Measurements from ENCODE around the gene IL6. TPM values are rescaled to one million over a fixed set of nuclear protein-coding genes. Genes with fewer than 3 reads are reported as not detected.

Gene IL6
- total and polyA plus RNA-seq, 7 donors: 2.1 to 43.3 (median 9.7) TPM; not detected in 1

DNA sequence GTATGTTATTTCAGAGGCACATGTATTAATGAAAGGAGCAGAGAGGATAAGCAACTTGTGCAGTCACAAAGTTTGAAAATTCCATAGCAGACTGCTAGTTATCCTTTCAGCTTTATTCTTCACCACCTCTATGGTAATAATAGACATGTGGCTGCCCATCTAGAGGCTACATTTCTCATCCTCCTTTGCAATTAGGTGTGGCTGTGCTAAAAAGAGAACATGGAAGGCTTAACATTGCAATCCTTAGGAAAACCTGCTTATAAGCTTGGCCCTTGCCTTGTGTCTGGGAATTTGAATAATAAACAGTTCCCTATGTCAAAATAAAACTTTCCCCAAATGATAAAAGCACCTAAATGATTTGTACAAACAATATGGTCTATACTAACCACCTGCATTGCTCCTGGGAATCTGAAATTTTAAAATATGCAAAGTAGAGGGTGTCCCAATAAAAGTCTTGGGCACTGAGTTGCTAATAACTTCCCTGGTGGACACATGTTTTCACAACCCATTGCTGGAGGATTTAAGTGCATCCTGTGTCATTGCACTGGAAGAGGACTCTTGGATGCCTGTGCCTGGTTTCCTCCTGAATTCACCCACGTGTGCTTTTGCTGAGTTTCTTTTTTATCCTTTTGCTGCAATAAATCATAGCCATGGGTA is 30.5 kb downstream of the IL6 start:
- WGBS, 2 donors: 18 to 26% methylated on average over 1 of the region's 1 CpG
- no peak overlapping the region for H3K27ac ChIP-seq
- no peaks in the 10 kb centered on the region for H3K4me1 ChIP-seq
- H3K9me3 ChIP-seq: peaks cover 0 to 4% (median 0%) of the 10 kb centered on the region in 4 donors
- H3K27me3 ChIP-seq: no peaks in the 10 kb centered on the region
- DNase-seq: no peak
- TF ChIP-seq, protein P1, sequence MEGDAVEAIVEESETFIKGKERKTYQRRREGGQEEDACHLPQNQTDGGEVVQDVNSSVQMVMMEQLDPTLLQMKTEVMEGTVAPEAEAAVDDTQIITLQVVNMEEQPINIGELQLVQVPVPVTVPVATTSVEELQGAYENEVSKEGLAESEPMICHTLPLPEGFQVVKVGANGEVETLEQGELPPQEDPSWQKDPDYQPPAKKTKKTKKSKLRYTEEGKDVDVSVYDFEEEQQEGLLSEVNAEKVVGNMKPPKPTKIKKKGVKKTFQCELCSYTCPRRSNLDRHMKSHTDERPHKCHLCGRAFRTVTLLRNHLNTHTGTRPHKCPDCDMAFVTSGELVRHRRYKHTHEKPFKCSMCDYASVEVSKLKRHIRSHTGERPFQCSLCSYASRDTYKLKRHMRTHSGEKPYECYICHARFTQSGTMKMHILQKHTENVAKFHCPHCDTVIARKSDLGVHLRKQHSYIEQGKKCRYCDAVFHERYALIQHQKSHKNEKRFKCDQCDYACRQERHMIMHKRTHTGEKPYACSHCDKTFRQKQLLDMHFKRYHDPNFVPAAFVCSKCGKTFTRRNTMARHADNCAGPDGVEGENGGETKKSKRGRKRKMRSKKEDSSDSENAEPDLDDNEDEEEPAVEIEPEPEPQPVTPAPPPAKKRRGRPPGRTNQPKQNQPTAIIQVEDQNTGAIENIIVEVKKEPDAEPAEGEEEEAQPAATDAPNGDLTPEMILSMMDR (IDR thresholded peaks at IDR 0.05): no peak
- no peak for TF ChIP-seq EP300 (IDR thresholded peaks at IDR 0.05)
- intact Hi-C loops (cut with DNase I): no loop called here
- H3K4me3 ChIP-seq: no peak overlapping the region
- no peaks in the 10 kb centered on the region for H3K36me3 ChIP-seq

DNA sequence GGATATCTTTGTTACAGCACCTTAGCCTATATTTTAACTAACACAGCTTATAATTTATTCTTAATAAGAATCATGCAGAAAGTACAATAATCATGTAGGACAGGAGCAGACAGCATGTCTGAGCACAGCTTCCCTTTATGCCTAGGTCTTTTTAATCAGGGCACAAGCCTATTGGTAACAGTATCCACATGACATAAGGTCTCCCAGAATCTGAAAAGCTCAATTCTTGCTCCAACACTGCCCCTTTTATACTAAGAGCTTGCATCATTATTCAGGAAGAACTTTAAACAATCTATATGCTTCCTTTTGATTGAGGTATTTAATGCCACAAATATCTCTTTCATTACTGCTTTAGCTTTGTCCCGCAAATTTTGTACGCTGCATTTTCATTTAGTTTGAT is 31.6 kb downstream of the IL6 start:
- no peak for DNase-seq
- WGBS, 2 donors: 96 to 97% methylated on average over 2 of the region's 2 CpGs
- Histone ChIP-seq H3K4me1 (no peaks in the 10 kb centered on the region), H3K27me3 (no peaks in the 10 kb centered on the region), H3K27ac (no peak overlapping the region), H3K9me3 (peaks cover 0 to 4% (median 0%) of the 10 kb centered on the region in 4 donors), H3K36me3 (no peaks in the 10 kb centered on the region), H3K4me3 (no peak overlapping the region)
- intact Hi-C loops (cut with DNase I): no loop called here
- no peak for TF ChIP-seq EP300 (IDR thresholded peaks at IDR 0.05)
- no peak for TF ChIP-seq POLR2AphosphoS5 (IDR thresholded peaks at IDR 0.05)
- TF ChIP-seq, protein P1 (IDR thresholded peaks at IDR 0.05): no peak
- no peak for TF ChIP-seq POLR2A (IDR thresholded peaks at IDR 0.05)

DNA sequence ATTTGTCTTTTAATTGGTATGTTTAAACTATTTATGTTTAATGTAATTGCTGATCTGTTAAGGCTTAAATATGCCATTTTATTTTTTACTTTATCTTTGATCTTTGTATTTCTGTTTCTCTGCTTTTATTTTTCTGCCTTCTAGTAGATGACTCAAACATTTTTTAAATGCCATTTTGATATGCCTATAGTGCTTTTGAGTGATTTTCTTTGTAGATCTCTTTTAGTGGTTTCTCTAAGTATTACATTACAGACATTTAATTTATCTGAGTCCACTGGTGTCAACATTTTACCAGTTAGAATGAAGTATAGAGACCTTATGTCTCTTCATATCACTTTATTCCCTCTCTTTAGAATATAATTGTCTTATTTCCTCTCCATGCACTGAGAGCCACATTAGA is 32.7 kb downstream of the IL6 start:
- Histone ChIP-seq H3K4me3 (no peak overlapping the region), H3K4me1 (no peaks in the 10 kb centered on the region), H3K36me3 (no peaks in the 10 kb centered on the region), H3K9me3 (peaks cover 0 to 4% (median 0%) of the 10 kb centered on the region in 4 donors), H3K27me3 (no peaks in the 10 kb centered on the region), H3K27ac (no peak overlapping the region)
- intact Hi-C loops (cut with DNase I): no loop called here
- no peak for DNase-seq
- TF ChIP-seq, protein P1 (IDR thresholded peaks at IDR 0.05): no peak
- no peak for TF ChIP-seq POLR2A (IDR thresholded peaks at IDR 0.05)
- no peak for TF ChIP-seq EP300 (IDR thresholded peaks at IDR 0.05)
- TF ChIP-seq POLR2AphosphoS5 (IDR thresholded peaks at IDR 0.05): no peak

DNA sequence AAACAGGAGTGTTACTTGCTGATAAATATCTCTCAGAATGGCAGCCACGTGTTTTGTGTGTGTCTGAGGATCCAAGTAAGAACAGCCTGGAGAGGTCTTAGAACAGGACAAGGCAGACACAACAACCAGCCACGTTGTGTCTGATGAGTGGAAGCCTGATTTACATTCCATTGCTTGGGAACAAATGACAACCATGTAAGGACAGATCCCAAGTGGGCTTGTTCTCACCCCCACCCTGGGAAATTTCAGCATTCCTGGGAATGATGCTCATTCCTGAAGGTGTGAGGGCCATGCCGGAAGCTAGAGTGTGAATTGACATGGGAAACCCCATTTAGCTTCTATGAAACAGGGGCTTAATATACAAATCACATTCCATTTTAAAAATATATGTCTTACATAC is 35.9 kb downstream of the IL6 start:
- Histone ChIP-seq H3K27me3 (no peaks in the 10 kb centered on the region), H3K36me3 (no peaks in the 10 kb centered on the region), H3K4me1 (no peaks in the 10 kb centered on the region), H3K4me3 (no peak overlapping the region), H3K9me3 (peaks cover 0 to 4% (median 0%) of the 10 kb centered on the region in 4 donors), H3K27ac (no peak overlapping the region)
- 62 to 74% methylated on average over 3 of the region's 3 CpGs for WGBS, 2 donors
- intact Hi-C loops (cut with DNase I): no loop called here
- no peak for DNase-seq
- no peak for TF ChIP-seq EP300 (IDR thresholded peaks at IDR 0.05)
- TF ChIP-seq POLR2AphosphoS5 (IDR thresholded peaks at IDR 0.05): no peak
- TF ChIP-seq POLR2A (IDR thresholded peaks at IDR 0.05): no peak
- TF ChIP-seq, protein P1 (IDR thresholded peaks at IDR 0.05): no peak

DNA sequence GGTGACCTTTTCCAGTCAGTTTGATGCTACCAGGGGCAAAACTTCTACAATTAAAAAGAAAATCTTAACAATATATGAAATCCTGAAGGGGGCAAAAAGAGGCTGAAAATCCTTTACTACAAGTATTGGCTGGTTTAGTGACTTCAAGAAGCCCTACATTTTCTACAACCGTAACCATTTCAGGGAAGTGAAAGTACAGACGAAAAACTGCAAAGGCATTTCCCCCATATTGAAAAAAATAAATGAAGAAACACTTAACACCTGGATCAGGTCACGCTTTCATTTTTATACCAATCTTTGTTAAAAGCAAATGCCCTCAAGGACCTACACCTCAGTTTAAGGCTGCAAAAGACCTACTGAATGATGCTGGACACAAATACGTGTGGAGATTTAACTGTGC is 38.6 kb downstream of the IL6 start:
- H3K27me3 ChIP-seq: no peaks in the 10 kb centered on the region
- H3K27ac ChIP-seq: no peak overlapping the region
- intact Hi-C loops (cut with DNase I): no loop called here
- TF ChIP-seq EP300 (IDR thresholded peaks at IDR 0.05) (no peak), POLR2AphosphoS5 (IDR thresholded peaks at IDR 0.05) (no peak)
- TF ChIP-seq, protein P1 (IDR thresholded peaks at IDR 0.05): no peak
- no peaks in the 10 kb centered on the region for H3K36me3 ChIP-seq
- DNase-seq: no peak
- WGBS, 2 donors: 70 to 79% methylated on average over 4 of the region's 4 CpGs
- H3K9me3 ChIP-seq: peaks cover 0 to 3% (median 0%) of the 10 kb centered on the region in 4 donors
- H3K4me1 ChIP-seq: no peaks in the 10 kb centered on the region
- H3K4me3 ChIP-seq: no peak overlapping the region

Data from sigmoid colon (tissue), 7 donors.